ENCODE data around the gene SNTG2. TPM values are rescaled to one million over a fixed set of nuclear protein-coding genes. Genes with fewer than 3 reads are reported as not detected.
"Not testable (repeated sequence)": the region's sequence is repeated elsewhere in the genome, so short reads cannot be mapped to it uniquely, and the experiment has no call there.

SNTG2 gene
- polyA plus RNA-seq, 3 donors: 2.4 to 3.3 (median 2.9) TPM

- DNase-seq (ENCODE audit: extremely low read depth in 1 of 11, low read depth in 9 of 11, low spot score in 4 of 11): peak in 1 of 11 donors; percentile 35
Measured at GRCh38 chr2:1115843-1116539, 165.3 kb downstream of the SNTG2 start.

GRCh38 chr2:1117569-1117968 is 166.9 kb downstream of the SNTG2 start:
- no peak for DNase-seq (ENCODE audit: extremely low read depth in 1 of 11, low read depth in 9 of 11, low spot score in 4 of 11)

GRCh38 chr2:1125217-1125616 is 174.6 kb downstream of the SNTG2 start:
- no peak for DNase-seq (ENCODE audit: extremely low read depth in 1 of 11, low read depth in 9 of 11, low spot score in 4 of 11)

- no peak for DNase-seq (ENCODE audit: extremely low read depth in 1 of 11, low read depth in 9 of 11, low spot score in 4 of 11)
Measured at GRCh38 chr2:1125633-1126370, 175.2 kb downstream of the SNTG2 start.

- DNase-seq (ENCODE audit: extremely low read depth in 1 of 11, low read depth in 9 of 11, low spot score in 4 of 11): no peak
Measured at GRCh38 chr2:1129982-1130381, 179.3 kb downstream of the SNTG2 start.

- no peak for DNase-seq (ENCODE audit: extremely low read depth in 1 of 11, low read depth in 9 of 11, low spot score in 4 of 11)
Measured at GRCh38 chr2:1130922-1131321, 180.3 kb downstream of the SNTG2 start.

GRCh38 chr2:1132328-1132969 is 181.8 kb downstream of the SNTG2 start:
- DNase-seq (ENCODE audit: extremely low read depth in 1 of 11, low read depth in 9 of 11, low spot score in 4 of 11): peak in 6 of 11 donors; percentile 43 to 60 (median 49)

- not testable (repeated sequence) for DNase-seq (ENCODE audit: extremely low read depth in 1 of 11, low read depth in 9 of 11, low spot score in 4 of 11)
Measured at GRCh38 chr2:1133896-1134295, 183.2 kb downstream of the SNTG2 start.

GRCh38 chr2:1134629-1135028 is 184.0 kb downstream of the SNTG2 start:
- no peak for DNase-seq (ENCODE audit: extremely low read depth in 1 of 11, low read depth in 9 of 11, low spot score in 4 of 11)

- no peak for DNase-seq (ENCODE audit: extremely low read depth in 1 of 11, low read depth in 9 of 11, low spot score in 4 of 11)
Measured at GRCh38 chr2:1136067-1136466, 185.4 kb downstream of the SNTG2 start.

GRCh38 chr2:1136846-1137245 is 186.2 kb downstream of the SNTG2 start:
- DNase-seq (ENCODE audit: extremely low read depth in 1 of 11, low read depth in 9 of 11, low spot score in 4 of 11): no peak

GRCh38 chr2:1137264-1137663 is 186.6 kb downstream of the SNTG2 start:
- DNase-seq (ENCODE audit: extremely low read depth in 1 of 11, low read depth in 9 of 11, low spot score in 4 of 11): no peak

GRCh38 chr2:1137913-1138391 is 187.3 kb downstream of the SNTG2 start:
- no peak for DNase-seq (ENCODE audit: extremely low read depth in 1 of 11, low read depth in 9 of 11, low spot score in 4 of 11)

- no peak for DNase-seq (ENCODE audit: extremely low read depth in 1 of 11, low read depth in 9 of 11, low spot score in 4 of 11)
Measured at GRCh38 chr2:1140389-1141003, 189.8 kb downstream of the SNTG2 start.

- no peak for DNase-seq (ENCODE audit: extremely low read depth in 1 of 11, low read depth in 9 of 11, low spot score in 4 of 11)
Measured at GRCh38 chr2:1141079-1141478, 190.4 kb downstream of the SNTG2 start.

GRCh38 chr2:1143129-1143528 is 192.5 kb downstream of the SNTG2 start:
- DNase-seq (ENCODE audit: extremely low read depth in 1 of 11, low read depth in 9 of 11, low spot score in 4 of 11): no peak

GRCh38 chr2:1147873-1148612 is 197.4 kb downstream of the SNTG2 start:
- no peak for DNase-seq (ENCODE audit: extremely low read depth in 1 of 11, low read depth in 9 of 11, low spot score in 4 of 11)

GRCh38 chr2:1150724-1151511 is 200.3 kb downstream of the SNTG2 start:
- DNase-seq (ENCODE audit: extremely low read depth in 1 of 11, low read depth in 9 of 11, low spot score in 4 of 11): no peak

All from renal cortex interstitium (tissue), 11 donors.